HG03066 (cell line): ENCODE measurements around the gene ZNF37A.
A peak's percentile ranks its signal among the peaks of the same experiment; 100 is the strongest.
"Not testable (repeated sequence)": the region's sequence is repeated elsewhere in the genome, so short reads cannot be mapped to it uniquely, and the experiment has no call there.

Source experiments
- ATAC-seq: cut with Tn5 transposase; IDR thresholded peaks from one replicate; pipeline ENCODE4 v1.9.1; 2021; ENCODE audit warnings: low read depth; ENCODE audit not compliant: unreplicated experiment

ZNF37A gene

GRCh38 chr10:38094158-38094926, at the start of gene ZNF37A:
Gene ZNF37A (plus strand): TSS chr10:38094337. CDS start chr10:38096618, 2,281 bp downstream.
- ATAC-seq = peak; percentile 95

GRCh38 chr10:38045129-38045528, 49.0 kb upstream of the ZNF37A start:
- ATAC-seq = no peak

GRCh38 chr10:38047666-38048065, 46.5 kb upstream of the ZNF37A start:
- no peak for ATAC-seq

- no peak for ATAC-seq
Observed at GRCh38 chr10:38050212-38050611, 43.9 kb upstream of the ZNF37A start.

GRCh38 chr10:38054361-38054797, 39.8 kb upstream of the ZNF37A start:
- ATAC-seq = no peak

- not testable (repeated sequence) for ATAC-seq
Observed at GRCh38 chr10:38055274-38055894, 38.8 kb upstream of the ZNF37A start.

GRCh38 chr10:38069663-38070062, 24.5 kb upstream of the ZNF37A start:
- ATAC-seq = not testable (repeated sequence)

GRCh38 chr10:38070501-38070900, 23.6 kb upstream of the ZNF37A start:
- ATAC-seq = no peak

GRCh38 chr10:38072552-38072951, 21.6 kb upstream of the ZNF37A start:
- no peak for ATAC-seq

- ATAC-seq = no peak
Observed at GRCh38 chr10:38076687-38077086, 17.4 kb upstream of the ZNF37A start.

GRCh38 chr10:38093318-38093717, 819 bp upstream of the ZNF37A start:
- ATAC-seq = not testable (repeated sequence)

GRCh38 chr10:38093816-38094157, 350 bp upstream of the ZNF37A start:
- peak; percentile 24 for ATAC-seq

GRCh38 chr10:38094927-38095574, 914 bp downstream of the ZNF37A start:
- ATAC-seq = no peak

GRCh38 chr10:38102880-38103279, 8.7 kb downstream of the ZNF37A start:
- no peak for ATAC-seq

GRCh38 chr10:38103756-38104155, 9.6 kb downstream of the ZNF37A start:
- no peak for ATAC-seq

- no peak for ATAC-seq
Observed at GRCh38 chr10:38112159-38112558, 18.0 kb downstream of the ZNF37A start.

- no peak for ATAC-seq
Observed at GRCh38 chr10:38118072-38118807, 24.1 kb downstream of the ZNF37A start.

GRCh38 chr10:38119038-38119437, 24.9 kb downstream of the ZNF37A start:
- no peak for ATAC-seq

GRCh38 chr10:38127812-38128211, 33.7 kb downstream of the ZNF37A start:
- no peak for ATAC-seq

GRCh38 chr10:38143587-38143986, 49.5 kb downstream of the ZNF37A start:
- no peak for ATAC-seq
